Activated T-helper 17 cell treated with anti-CD3 and anti-CD28 coated beads, Interleukin-2, amount 50 U/mL, for 72 hours (primary cell): Measurements from ENCODE around the gene TMEM131. TPM values are rescaled to one million over a fixed set of nuclear protein-coding genes. Genes with fewer than 3 reads are reported as not detected.
A peak's percentile ranks its signal among the peaks of the same experiment; 100 is the strongest.
"Not testable (repeated sequence)": the region's sequence is repeated elsewhere in the genome, so short reads cannot be mapped to it uniquely, and the experiment has no call there.

Experiments
- ATAC-seq: fragments of 150-1000 bp; cut with Tn5 transposase; replicated peaks from 2 replicates; pipeline ENCODE4 v1.10.0; 2021; ENCODE audit warnings: mild to moderate bottlenecking, moderate library complexity
- H3K27ac Mint-ChIP-seq: one replicate; pipeline ENCODE4 v1.8.0; 2022; ENCODE audit warnings: mixed read lengths
- H3K27me3 Mint-ChIP-seq: one replicate; pipeline ENCODE4 v1.8.0; 2022; ENCODE audit warnings: mixed read lengths
- H3K36me3 Mint-ChIP-seq: one replicate; pipeline ENCODE4 v1.8.0; 2022; ENCODE audit warnings: low read depth, mild to moderate bottlenecking, mixed read lengths
- H3K4me1 Mint-ChIP-seq: one replicate; pipeline ENCODE4 v1.8.0; 2022; ENCODE audit warnings: mixed read lengths
- H3K4me3 Mint-ChIP-seq: one replicate; pipeline ENCODE4 v1.8.0; 2022; ENCODE audit warnings: mild to moderate bottlenecking, mixed read lengths
- H3K9me3 Mint-ChIP-seq: one replicate; pipeline ENCODE4 v1.8.0; 2022; ENCODE audit warnings: mixed read lengths
- total RNA-seq, 2 donors: library from RNA; stranded (reverse); gene quantifications; one replicate each; pipeline ENCODE4 v1.2.3, GENCODE V29; 2022

TMEM131 gene
- total RNA-seq, 2 donors from 2014 or later = 32.0 to 36.4 TPM

- H3K4me1 Mint-ChIP-seq = peaks cover 15% of the 10 kb centered on the region
- no peak overlapping the region for H3K27ac Mint-ChIP-seq
- H3K36me3 Mint-ChIP-seq = no peaks in the 10 kb centered on the region
- H3K9me3 Mint-ChIP-seq = no peaks in the 10 kb centered on the region
- H3K27me3 Mint-ChIP-seq = peaks cover 13% of the 10 kb centered on the region
- no peak overlapping the region for H3K4me3 Mint-ChIP-seq
- ATAC-seq = no peak
These were observed 33.4 kb upstream of the TMEM131 start for GRCh38 chr2:98028931-98029717.

DNA sequence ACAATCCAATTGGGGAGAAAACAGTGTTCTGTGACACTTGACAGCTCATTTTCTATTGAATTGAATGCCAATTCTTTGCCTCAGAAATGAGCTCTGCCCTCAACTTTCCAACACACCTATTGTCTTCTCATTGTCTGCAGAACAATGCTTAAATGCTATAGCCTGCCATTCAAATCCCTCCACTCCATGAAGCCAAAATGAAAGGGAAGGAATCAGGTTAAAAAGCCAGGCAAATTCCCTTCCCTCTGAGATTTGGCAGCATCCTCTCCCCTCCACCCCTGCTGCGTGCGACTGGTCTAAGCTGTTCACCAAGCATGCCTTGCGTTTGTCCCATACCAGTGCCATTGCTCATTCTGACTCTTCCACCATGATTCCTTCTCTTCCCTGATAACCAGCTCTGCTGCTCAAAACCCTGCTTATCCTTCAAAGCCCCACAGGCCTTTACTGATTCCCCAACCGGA, 32.4 kb upstream of the TMEM131 start:
- no peak overlapping the region for H3K4me3 Mint-ChIP-seq
- peaks cover 15% of the 10 kb centered on the region for H3K4me1 Mint-ChIP-seq
- ATAC-seq = no peak
- no peak overlapping the region for H3K27ac Mint-ChIP-seq
- H3K36me3 Mint-ChIP-seq = no peaks in the 10 kb centered on the region
- no peaks in the 10 kb centered on the region for H3K9me3 Mint-ChIP-seq
- H3K27me3 Mint-ChIP-seq = peaks cover 13% of the 10 kb centered on the region

- H3K4me1 Mint-ChIP-seq = peaks cover 15% of the 10 kb centered on the region
- no peaks in the 10 kb centered on the region for H3K9me3 Mint-ChIP-seq
- no peaks in the 10 kb centered on the region for H3K36me3 Mint-ChIP-seq
- ATAC-seq = no peak
- peak overlapping the region; percentile 55 for H3K4me3 Mint-ChIP-seq
- peak overlapping the region; percentile 65 for H3K27ac Mint-ChIP-seq
- peaks cover 15% of the 10 kb centered on the region for H3K27me3 Mint-ChIP-seq
These were observed 31.8 kb upstream of the TMEM131 start for GRCh38 chr2:98027538-98027937.

DNA sequence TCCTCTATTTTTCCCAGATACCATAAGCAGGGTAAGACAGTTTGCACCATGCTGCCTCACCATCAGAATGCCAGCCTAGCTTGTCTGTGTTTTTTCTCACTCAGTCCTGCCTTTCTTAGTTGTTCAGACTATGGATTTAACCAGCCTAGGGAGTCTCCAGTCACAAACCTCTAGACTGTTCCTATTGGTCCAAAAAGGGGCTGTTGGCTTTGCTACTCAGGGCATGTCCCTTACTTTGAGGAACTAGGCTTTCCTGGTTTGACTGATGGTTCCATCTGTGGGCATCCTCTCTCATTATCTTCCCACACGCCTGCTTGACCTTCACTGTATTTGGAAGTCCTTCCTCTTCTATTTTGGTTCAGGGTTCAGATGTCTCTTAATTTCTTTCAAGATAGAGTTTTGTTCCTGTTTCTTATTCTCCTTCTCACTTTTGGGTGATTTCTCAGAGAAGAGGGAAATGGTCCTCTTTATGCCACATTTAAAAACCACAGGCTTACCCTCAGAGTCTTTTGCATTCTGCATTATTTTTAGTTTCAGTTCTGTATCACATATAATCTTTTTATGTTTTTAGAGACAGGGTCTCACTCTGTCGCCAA, 31.3 kb upstream of the TMEM131 start:
- peak overlapping the region; percentile 65 for H3K27ac Mint-ChIP-seq
- no peaks in the 10 kb centered on the region for H3K36me3 Mint-ChIP-seq
- H3K4me1 Mint-ChIP-seq = peaks cover 15% of the 10 kb centered on the region
- no peaks in the 10 kb centered on the region for H3K9me3 Mint-ChIP-seq
- peak overlapping the region; percentile 55 for H3K4me3 Mint-ChIP-seq
- peak; percentile 82 for ATAC-seq
- peaks cover 18% of the 10 kb centered on the region for H3K27me3 Mint-ChIP-seq

DNA sequence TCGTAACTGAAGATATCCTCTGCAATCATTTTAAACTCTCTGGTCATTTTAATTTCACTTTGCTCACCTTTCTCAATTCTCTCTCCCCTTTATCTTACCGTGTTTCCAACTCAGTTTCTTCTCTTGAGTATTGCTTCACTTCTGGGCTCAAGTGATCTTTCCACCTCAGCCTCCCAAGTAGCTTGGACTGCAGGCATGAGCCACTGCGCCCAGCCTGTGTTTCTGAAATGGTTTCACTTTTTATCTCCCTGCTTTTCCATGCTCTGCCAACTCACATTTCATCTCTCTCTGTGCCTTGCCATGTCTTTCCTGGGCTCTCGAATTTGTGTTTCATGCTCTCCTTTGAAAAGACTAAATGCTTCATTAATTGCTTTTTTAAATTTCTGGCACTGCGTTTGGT, 30.5 kb upstream of the TMEM131 start:
- ATAC-seq = no peak
- Mint-ChIP-seq H3K27ac (peak overlapping the region; percentile 65), H3K9me3 (no peaks in the 10 kb centered on the region), H3K4me3 (peak overlapping the region; percentile 55), H3K4me1 (peaks cover 15% of the 10 kb centered on the region), H3K36me3 (no peaks in the 10 kb centered on the region), H3K27me3 (peaks cover 18% of the 10 kb centered on the region)

GRCh38 chr2:98025481-98026037, 29.8 kb upstream of the TMEM131 start:
- no peak overlapping the region for H3K27ac Mint-ChIP-seq
- no peak for ATAC-seq
- H3K36me3 Mint-ChIP-seq = no peaks in the 10 kb centered on the region
- H3K4me3 Mint-ChIP-seq = no peak overlapping the region
- H3K9me3 Mint-ChIP-seq = no peaks in the 10 kb centered on the region
- peaks cover 15% of the 10 kb centered on the region for H3K4me1 Mint-ChIP-seq
- peaks cover 21% of the 10 kb centered on the region for H3K27me3 Mint-ChIP-seq

DNA sequence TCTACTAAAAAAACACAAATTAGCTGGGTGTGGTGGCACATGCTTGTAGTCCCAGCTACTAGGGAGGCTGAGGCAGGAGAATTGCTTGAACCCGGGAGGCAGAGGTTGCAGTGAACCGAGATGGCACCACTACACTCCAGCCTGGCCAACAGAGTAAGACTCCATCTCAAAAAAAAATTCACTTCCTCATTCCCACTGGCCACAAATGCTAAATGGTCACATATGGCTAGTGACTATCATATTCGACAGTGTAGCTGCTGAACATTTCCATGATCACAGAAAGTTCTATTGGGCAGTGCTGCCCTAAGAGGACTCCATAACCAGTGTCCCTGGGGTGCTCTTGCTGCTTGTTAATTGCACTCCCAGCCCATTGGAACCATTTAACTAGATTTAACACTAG, 26.3 kb upstream of the TMEM131 start:
- ATAC-seq, H3K4me3 Mint-ChIP-seq, H3K27ac Mint-ChIP-seq, H3K36me3 Mint-ChIP-seq, H3K9me3 Mint-ChIP-seq: not testable (repeated sequence)
- Mint-ChIP-seq H3K27me3 (peaks cover 25% of the 10 kb centered on the region), H3K4me1 (peaks cover 12% of the 10 kb centered on the region)

- no peak for ATAC-seq
These were observed 25.4 kb upstream of the TMEM131 start for GRCh38 chr2:98020992-98021713.

DNA sequence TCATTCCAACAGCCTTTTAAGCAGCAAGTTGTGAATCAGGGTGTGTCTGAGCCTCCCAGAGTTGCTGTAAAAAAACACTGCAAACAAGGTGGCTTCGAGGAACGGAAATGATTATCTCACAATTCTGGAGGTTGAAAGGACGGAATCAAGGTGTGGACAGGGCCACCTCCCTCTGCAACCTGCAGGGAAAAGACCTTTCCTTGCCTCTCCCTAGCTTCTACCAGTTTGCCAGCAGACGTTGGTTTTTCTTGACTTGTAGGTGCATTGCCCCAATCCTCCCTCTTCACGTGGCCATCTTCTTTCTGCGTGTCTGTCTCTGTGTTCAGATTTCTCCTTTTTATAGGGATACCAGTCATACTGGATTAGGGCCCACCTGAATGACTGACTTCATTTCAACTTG, 24.8 kb upstream of the TMEM131 start:
- Mint-ChIP-seq H3K4me3 (no peak overlapping the region), H3K27me3 (peaks cover 26% of the 10 kb centered on the region), H3K4me1 (no peaks in the 10 kb centered on the region), H3K27ac (no peak overlapping the region), H3K9me3 (no peaks in the 10 kb centered on the region), H3K36me3 (no peaks in the 10 kb centered on the region)
- no peak for ATAC-seq

More at GRCh38 chr2:98020992-98021713, 25.4 kb upstream of the TMEM131 start:
- H3K9me3 Mint-ChIP-seq = no peaks in the 10 kb centered on the region
- no peak overlapping the region for H3K4me3 Mint-ChIP-seq
- H3K27ac Mint-ChIP-seq = no peak overlapping the region
- H3K4me1 Mint-ChIP-seq = peaks cover 3% of the 10 kb centered on the region
- no peaks in the 10 kb centered on the region for H3K36me3 Mint-ChIP-seq
- peaks cover 26% of the 10 kb centered on the region for H3K27me3 Mint-ChIP-seq

GRCh38 chr2:98016908-98017670, 21.3 kb upstream of the TMEM131 start:
- ATAC-seq = no peak
- H3K36me3 Mint-ChIP-seq = no peaks in the 10 kb centered on the region
- H3K9me3 Mint-ChIP-seq = no peaks in the 10 kb centered on the region
- H3K4me1 Mint-ChIP-seq = peaks cover 13% of the 10 kb centered on the region
- H3K27me3 Mint-ChIP-seq = peaks cover 26% of the 10 kb centered on the region
- no peak overlapping the region for H3K27ac Mint-ChIP-seq
- no peak overlapping the region for H3K4me3 Mint-ChIP-seq

- H3K36me3 Mint-ChIP-seq = no peaks in the 10 kb centered on the region
- H3K27me3 Mint-ChIP-seq = peaks cover 27% of the 10 kb centered on the region
- H3K27ac Mint-ChIP-seq = no peak overlapping the region
- ATAC-seq = no peak
- no peaks in the 10 kb centered on the region for H3K9me3 Mint-ChIP-seq
- H3K4me3 Mint-ChIP-seq = no peak overlapping the region
- peaks cover 19% of the 10 kb centered on the region for H3K4me1 Mint-ChIP-seq
These were observed 19.9 kb upstream of the TMEM131 start for GRCh38 chr2:98015671-98016070.

GRCh38 chr2:98014379-98014778, 18.6 kb upstream of the TMEM131 start:
- Mint-ChIP-seq H3K27ac (peak overlapping the region; percentile 4), H3K27me3 (peaks cover 25% of the 10 kb centered on the region), H3K36me3 (no peaks in the 10 kb centered on the region), H3K4me1 (peaks cover 19% of the 10 kb centered on the region), H3K9me3 (no peaks in the 10 kb centered on the region), H3K4me3 (no peak overlapping the region)
- ATAC-seq = no peak

DNA sequence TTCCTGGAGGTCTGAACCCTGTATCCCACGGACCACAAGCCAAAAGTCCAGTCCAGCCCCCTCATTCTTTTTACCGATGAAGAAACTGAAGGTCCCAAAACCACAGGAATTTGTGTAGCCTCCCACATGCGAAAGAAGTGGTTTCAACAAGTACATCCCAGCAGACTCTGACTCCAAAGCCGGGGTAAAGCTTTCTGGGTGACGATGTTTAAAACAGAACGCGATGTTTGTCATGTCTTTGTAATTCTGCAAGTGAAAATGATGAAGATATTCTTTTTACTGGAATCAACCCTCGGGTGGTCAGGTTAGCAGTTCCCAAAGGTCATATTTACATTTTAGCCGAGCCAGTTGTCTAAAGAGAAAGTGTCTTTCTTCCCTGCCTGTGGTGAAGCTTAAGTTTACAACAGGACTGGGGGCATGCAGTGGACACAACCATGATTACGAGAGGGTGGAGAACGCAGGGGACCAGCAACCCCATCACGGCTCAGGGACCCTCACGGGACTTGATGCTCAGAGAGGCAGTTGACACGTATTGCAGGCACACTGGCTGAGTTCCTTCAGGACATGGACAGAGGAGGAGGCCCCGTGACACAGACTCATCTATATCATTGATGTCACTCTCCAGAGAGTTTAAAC, 17.8 kb upstream of the TMEM131 start:
- H3K4me1 Mint-ChIP-seq = peaks cover 19% of the 10 kb centered on the region
- no peaks in the 10 kb centered on the region for H3K9me3 Mint-ChIP-seq
- H3K36me3 Mint-ChIP-seq = no peaks in the 10 kb centered on the region
- peak; percentile 70 for ATAC-seq
- H3K27me3 Mint-ChIP-seq = peaks cover 25% of the 10 kb centered on the region
- peak overlapping the region; percentile 67 for H3K4me3 Mint-ChIP-seq
- peak overlapping the region; percentile 81 for H3K27ac Mint-ChIP-seq
